ENCODE data around the gene REEP3.

GRCh38 chr10:63483983-63484382 is 37.2 kb upstream of the REEP3 start:
- no peak for TF ChIP-seq EZH2phosphoT487 (IDR thresholded peaks at IDR 0.05; ENCODE audit: borderline replicate concordance)
- TF ChIP-seq CTCF (conservative IDR thresholded peaks at IDR 0.05; ENCODE audit: low read length): no peak

Data from Loucy (cell line).